Measurements from ENCODE around the gene CYP2J2.
"Not testable (repeated sequence)": the region's sequence is repeated elsewhere in the genome, so short reads cannot be mapped to it uniquely, and the experiment has no call there.

Gene CYP2J2

GRCh38 chr1:59926381-59927123, at the start of gene CYP2J2:
TSS of gene CYP2J2 (minus strand) at chr1:59926773. CDS start at chr1:59926746, 27 bp downstream.
- DNase-seq, result peak; percentile 78

- DNase-seq, result no peak
Observed at GRCh38 chr1:59973719-59974118, 47.1 kb upstream of the CYP2J2 start.

- DNase-seq, result peak; percentile 88
Observed at GRCh38 chr1:59972216-59972927, 45.8 kb upstream of the CYP2J2 start.

- DNase-seq, result peak; percentile 80
Observed at GRCh38 chr1:59971464-59971911, 44.9 kb upstream of the CYP2J2 start.

- DNase-seq, result not testable (repeated sequence)
Observed at GRCh38 chr1:59969542-59970175, 43.1 kb upstream of the CYP2J2 start.

- DNase-seq, result not testable (repeated sequence)
Observed at GRCh38 chr1:59968746-59969145, 42.2 kb upstream of the CYP2J2 start.

GRCh38 chr1:59967780-59968179, 41.2 kb upstream of the CYP2J2 start:
- DNase-seq, result peak; percentile 71

GRCh38 chr1:59967141-59967697, 40.6 kb upstream of the CYP2J2 start:
- DNase-seq, result peak; percentile 85

GRCh38 chr1:59952065-59952464, 25.5 kb upstream of the CYP2J2 start:
- DNase-seq, result peak; percentile 66

GRCh38 chr1:59949648-59950047, 23.1 kb upstream of the CYP2J2 start:
- no peak for DNase-seq

GRCh38 chr1:59948990-59949389, 22.4 kb upstream of the CYP2J2 start:
- no peak for DNase-seq

- peak; percentile 65 for DNase-seq
Observed at GRCh38 chr1:59947047-59947938, 20.7 kb upstream of the CYP2J2 start.

GRCh38 chr1:59945790-59946189, 19.2 kb upstream of the CYP2J2 start:
- DNase-seq, result no peak

GRCh38 chr1:59939393-59939792, 12.8 kb upstream of the CYP2J2 start:
- no peak for DNase-seq

- no peak for DNase-seq
Observed at GRCh38 chr1:59937636-59938210, 11.2 kb upstream of the CYP2J2 start.

- no peak for DNase-seq
Observed at GRCh38 chr1:59936358-59936821, 9.8 kb upstream of the CYP2J2 start.

GRCh38 chr1:59928996-59929395, 2.4 kb upstream of the CYP2J2 start:
- DNase-seq, result peak; percentile 11

GRCh38 chr1:59927213-59927612, 640 bp upstream of the CYP2J2 start:
- no peak for DNase-seq

GRCh38 chr1:59924653-59925052, 1.9 kb downstream of the CYP2J2 start:
- DNase-seq, result no peak

- DNase-seq, result not testable (repeated sequence)
Observed at GRCh38 chr1:59921258-59921899, 5.2 kb downstream of the CYP2J2 start.

GRCh38 chr1:59919746-59920145, 6.8 kb downstream of the CYP2J2 start:
- DNase-seq, result no peak
